PC-3 (cell line): ENCODE data around the gene UBAC1. TPM values are rescaled to one million over a fixed set of nuclear protein-coding genes. Genes with fewer than 3 reads are reported as not detected.

Source experiments
- ATAC-seq: fragments of 200-7000 bp; cut with Tn5 transposase; 2 replicates; pipeline ENCODE4 v1.9.1; 2020; ENCODE audit warnings: mild to moderate bottlenecking, moderate library complexity
- BruUV-seq: library from RNA; stranded (reverse); fragments of 400-500 nt; replicated peaks from 2 replicates; lab custom pipeline; 2021; lab: Mats Ljungman, UMichigan
- CTCF ChIA-PET: fragments of 300-600 bp; sonication (Branson Sonifier 250); formaldehyde crosslinking; loops from one replicate; lab custom pipeline; 2022; ENCODE audit warnings: antibody characterized with exemption; lab: Charles Lee
- POLR2A ChIA-PET: fragments of 300-600 bp; sonication (Branson Sonifier 250); formaldehyde crosslinking; loops from one replicate; lab custom pipeline; 2022; ENCODE audit warnings: antibody characterized with exemption; ENCODE audit not compliant: unreplicated experiment; lab: Charles Lee
- DNase-seq: peaks from one replicate; pipeline ENCODE4 v3.0.0-alpha.2; 2015
- H2AFZ ChIP-seq: fragments of 300-600 bp; sonication (generic); 2 replicates; pipeline ENCODE4 v1.6.0; 2016; ENCODE audit warnings: antibody characterized with exemption, low read length
- H3F3A ChIP-seq: fragments of 300-600 bp; sonication (generic); one replicate; pipeline ENCODE4 v1.6.0; 2017; ENCODE audit warnings: antibody characterized with exemption, low read length, control low read depth, mild to moderate bottlenecking; ENCODE audit not compliant: unreplicated experiment
- H3K27ac ChIP-seq: fragments of 300-600 bp; sonication (generic); 2 replicates; pipeline ENCODE4 v1.5.1; 2016; ENCODE audit warnings: mild to moderate bottlenecking, low read length
- H3K27me3 ChIP-seq: fragments of 300-600 bp; sonication (generic); 2 replicates; pipeline ENCODE4 v1.6.1; 2016; ENCODE audit warnings: low read length, mixed read lengths
- H3K36me3 ChIP-seq: fragments of 300-600 bp; sonication (generic); 2 replicates; pipeline ENCODE4 v1.6.1; 2016; ENCODE audit warnings: low read depth, mixed run types, low read length, mixed read lengths
- H3K4me1 ChIP-seq: fragments of 300-600 bp; sonication (generic); 2 replicates; pipeline ENCODE4 v1.5.1; 2016; ENCODE audit warnings: low read length; ENCODE audit not compliant: insufficient read depth
- H3K4me2 ChIP-seq: fragments of 300-600 bp; sonication (generic); 2 replicates; pipeline ENCODE4 v1.6.0; 2016; ENCODE audit warnings: low read length
- H3K4me3 ChIP-seq: fragments of 300-600 bp; sonication (generic); 2 replicates; pipeline ENCODE4 v1.5.1; 2016; ENCODE audit warnings: mild to moderate bottlenecking, low read length, mixed read lengths
- H3K79me2 ChIP-seq: fragments of 300-600 bp; sonication (generic); 2 replicates; pipeline ENCODE4 v1.6.1; 2017; ENCODE audit warnings: low read length, mixed read lengths
- H3K9ac ChIP-seq: fragments of 300-600 bp; sonication (generic); 2 replicates; pipeline ENCODE4 v1.6.0; 2016; ENCODE audit warnings: mild to moderate bottlenecking, low read length
- H3K9me2 ChIP-seq: fragments of 300-600 bp; sonication (generic); replicated peaks from 2 replicates; pipeline ENCODE4 v1.6.1; 2016; ENCODE audit warnings: mixed run types, low read length, mixed read lengths
- H3K9me3 ChIP-seq: fragments of 300-600 bp; sonication (generic); 2 replicates; pipeline ENCODE4 v1.6.1; 2016; ENCODE audit warnings: low read length, mixed read lengths
- H4K20me1 ChIP-seq: fragments of 300-600 bp; sonication (generic); 2 replicates; pipeline ENCODE4 v1.6.1; 2016; ENCODE audit warnings: low read length, mixed read lengths
- EZH2 ChIP-seq: fragments of 300-600 bp; sonication (generic); IDR thresholded peaks from one replicate; pipeline ENCODE4 v1.6.1; 2017; ENCODE audit warnings: antibody characterized with exemption, mild to moderate bottlenecking, low read length; ENCODE audit not compliant: unreplicated experiment
- EZH2phosphoT487 ChIP-seq: fragments of 300-600 bp; sonication (generic); IDR thresholded peaks from 2 replicates; pipeline ENCODE4 v1.6.1; 2018; ENCODE audit warnings: mild to moderate bottlenecking, antibody characterized with exemption, low read length, borderline replicate concordance
- intact Hi-C: fragments of 100-400 bp; cut with micrococcal nuclease; formaldehyde crosslinking; loops from 2 replicates; pipeline ENCODE4 v1.9.0; 2023
- total RNA-seq: library from RNA; depleted of rRNA; stranded (reverse); fragments of >200 nt; gene quantifications from 2 replicates; pipeline ENCODE4 v1.2.3, GENCODE V29; 2014
- TF ChIP-seq, protein P1 (sequence below): fragments of 300-600 bp; sonication (generic); conservative IDR thresholded peaks from 2 replicates; pipeline ENCODE4 v1.5.1; 2017; ENCODE audit warnings: antibody characterized with exemption, low read depth, mild to moderate bottlenecking, low read length

UBAC1 gene
- total RNA-seq, 1 experiment from 2014 or later, result 77.3 TPM

GRCh38 chr9:136003411-136004218 lies 42.4 kb upstream of the UBAC1 start:
- CTCF ChIA-PET, result no interaction called here
- DNase-seq, result no peak
- H3K27ac ChIP-seq, result no peak overlapping the region
- no peak overlapping the region for H3K4me3 ChIP-seq
- H4K20me1 ChIP-seq, result no peaks in the 10 kb centered on the region
- no peaks in the 10 kb centered on the region for H3K27me3 ChIP-seq
- H3K9me3 ChIP-seq, result no peaks in the 10 kb centered on the region
- H3K9me2 ChIP-seq, result no peaks in the 10 kb centered on the region
- peaks cover 11% of the 10 kb centered on the region for H3K4me1 ChIP-seq
- POLR2A ChIA-PET, result no interaction called here
- TF ChIP-seq, protein P1, sequence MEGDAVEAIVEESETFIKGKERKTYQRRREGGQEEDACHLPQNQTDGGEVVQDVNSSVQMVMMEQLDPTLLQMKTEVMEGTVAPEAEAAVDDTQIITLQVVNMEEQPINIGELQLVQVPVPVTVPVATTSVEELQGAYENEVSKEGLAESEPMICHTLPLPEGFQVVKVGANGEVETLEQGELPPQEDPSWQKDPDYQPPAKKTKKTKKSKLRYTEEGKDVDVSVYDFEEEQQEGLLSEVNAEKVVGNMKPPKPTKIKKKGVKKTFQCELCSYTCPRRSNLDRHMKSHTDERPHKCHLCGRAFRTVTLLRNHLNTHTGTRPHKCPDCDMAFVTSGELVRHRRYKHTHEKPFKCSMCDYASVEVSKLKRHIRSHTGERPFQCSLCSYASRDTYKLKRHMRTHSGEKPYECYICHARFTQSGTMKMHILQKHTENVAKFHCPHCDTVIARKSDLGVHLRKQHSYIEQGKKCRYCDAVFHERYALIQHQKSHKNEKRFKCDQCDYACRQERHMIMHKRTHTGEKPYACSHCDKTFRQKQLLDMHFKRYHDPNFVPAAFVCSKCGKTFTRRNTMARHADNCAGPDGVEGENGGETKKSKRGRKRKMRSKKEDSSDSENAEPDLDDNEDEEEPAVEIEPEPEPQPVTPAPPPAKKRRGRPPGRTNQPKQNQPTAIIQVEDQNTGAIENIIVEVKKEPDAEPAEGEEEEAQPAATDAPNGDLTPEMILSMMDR, result no peak
- TF ChIP-seq EZH2phosphoT487 (no peak), EZH2 (no peak)
- intact Hi-C loops, result no loop called here
- no peaks in the 10 kb centered on the region for H3K36me3 ChIP-seq
- no peaks in the 10 kb centered on the region for H3K79me2 ChIP-seq
- H2AFZ ChIP-seq, result no peak overlapping the region
- no peak overlapping the region for H3K9ac ChIP-seq
- no peak overlapping the region for H3K4me2 ChIP-seq
- BruUV-seq, result no TSS peak
- H3F3A ChIP-seq, result peaks cover under 1% of the 10 kb centered on the region
- no peak for ATAC-seq

GRCh38 chr9:136002881-136003280 lies 41.7 kb upstream of the UBAC1 start:
- POLR2A ChIA-PET, result no interaction called here
- no peaks in the 10 kb centered on the region for H3K79me2 ChIP-seq
- H3K9me3 ChIP-seq, result no peaks in the 10 kb centered on the region
- CTCF ChIA-PET, result no interaction called here
- no peak overlapping the region for H3K4me3 ChIP-seq
- DNase-seq, result no peak
- H3K27ac ChIP-seq, result no peak overlapping the region
- TF ChIP-seq EZH2phosphoT487 (no peak), EZH2 (no peak)
- TF ChIP-seq, protein P1, result no peak
- BruUV-seq, result no TSS peak
- H3K4me2 ChIP-seq, result no peak overlapping the region
- intact Hi-C loops, result no loop called here
- H3K27me3 ChIP-seq, result no peaks in the 10 kb centered on the region
- no peaks in the 10 kb centered on the region for H4K20me1 ChIP-seq
- peaks cover 4% of the 10 kb centered on the region for H3K4me1 ChIP-seq
- H3F3A ChIP-seq, result no peaks in the 10 kb centered on the region
- no peaks in the 10 kb centered on the region for H3K9me2 ChIP-seq
- no peak overlapping the region for H2AFZ ChIP-seq
- ATAC-seq, result no peak
- no peaks in the 10 kb centered on the region for H3K36me3 ChIP-seq
- H3K9ac ChIP-seq, result no peak overlapping the region

DNA sequence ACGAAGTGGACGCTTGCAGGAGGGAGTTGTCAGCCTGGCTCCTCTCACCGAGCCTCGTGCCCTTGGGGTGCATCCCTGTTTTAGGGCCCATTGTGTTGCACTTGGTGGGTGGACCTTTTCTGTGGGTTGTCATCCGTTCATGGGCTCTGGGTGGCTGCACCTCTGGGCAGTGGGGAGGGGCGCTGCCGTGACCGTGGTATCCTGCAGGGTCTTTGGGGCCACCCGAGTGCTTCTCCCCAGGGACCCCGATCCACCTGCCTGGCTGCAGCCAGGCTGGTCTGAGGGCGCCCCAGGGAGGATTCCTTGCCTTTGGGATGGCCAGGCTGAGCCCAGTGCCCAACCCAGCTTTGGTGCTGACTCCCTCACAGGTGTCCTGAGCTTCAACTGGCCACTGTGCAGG lies 41.0 kb upstream of the UBAC1 start:
- ChIA-PET POLR2A (no interaction called here), CTCF (no interaction called here)
- no peak overlapping the region for H3K27ac ChIP-seq
- H3K9me3 ChIP-seq, result no peaks in the 10 kb centered on the region
- ATAC-seq, result no peak
- no peak overlapping the region for H2AFZ ChIP-seq
- H3K79me2 ChIP-seq, result no peaks in the 10 kb centered on the region
- BruUV-seq, result no TSS peak
- no peak overlapping the region for H3K4me2 ChIP-seq
- H3K36me3 ChIP-seq, result no peaks in the 10 kb centered on the region
- TF ChIP-seq EZH2phosphoT487 (no peak), EZH2 (no peak)
- TF ChIP-seq, protein P1, result no peak
- H4K20me1 ChIP-seq, result no peaks in the 10 kb centered on the region
- H3F3A ChIP-seq, result no peaks in the 10 kb centered on the region
- no peaks in the 10 kb centered on the region for H3K4me1 ChIP-seq
- DNase-seq, result no peak
- H3K4me3 ChIP-seq, result no peak overlapping the region
- intact Hi-C loops, result no loop called here
- no peak overlapping the region for H3K9ac ChIP-seq
- H3K27me3 ChIP-seq, result no peaks in the 10 kb centered on the region
- H3K9me2 ChIP-seq, result no peaks in the 10 kb centered on the region
